ENCODE results near the gene UBN1. TPM values are rescaled to one million over a fixed set of nuclear protein-coding genes. Genes with fewer than 3 reads are reported as not detected.

Gene UBN1
- polyA plus RNA-seq, 1 donor (not counting 4 experiments of a cell fraction or from before 2014, with no cell fraction given), result 11.5 TPM

GRCh38 chr16:4915226-4915761 lies 68.0 kb downstream of the UBN1 start:
- peaks cover 5 to 6% of the 10 kb centered on the region in 2 experiments for H3K36me3 ChIP-seq (ENCODE audit: control insufficient read depth in 2 of 2, extremely low read depth in 1 of 2, insufficient read depth in 2 of 2, low read length in 2 of 2)
- no peak for FAIRE-seq
- H3K4me1 ChIP-seq (ENCODE audit: control insufficient read depth, extremely low read depth, insufficient read depth, low read length), result peaks cover 26% of the 10 kb centered on the region
- no peaks in the 10 kb centered on the region for H3K27me3 ChIP-seq (ENCODE audit: control insufficient read depth, extremely low read depth, insufficient read depth, low read length)
- TF ChIP-seq EZH2 (IDR thresholded peaks at IDR 0.05; ENCODE audit: low read length) (no peak), CTCF (optimal IDR thresholded peaks at IDR 0.05 in 1 of 3, IDR thresholded peaks at IDR 0.05 in 1 of 3, conservative IDR thresholded peaks at IDR 0.05 in 1 of 3; ENCODE audit: extremely low read depth in 1 of 3, insufficient read depth in 2 of 3, low read length in 3 of 3) (no peak)
- dilution Hi-C loops (cut with MboI; ENCODE audit: extremely low pct_ligation_motif_present, low sequenced_read_pairs), result no loop called here
- H3K9me3 ChIP-seq (ENCODE audit: control insufficient read depth, low read depth, low read length), result no peaks in the 10 kb centered on the region
- no peaks in the 10 kb centered on the region for H4K20me1 ChIP-seq (ENCODE audit: control insufficient read depth, extremely low read depth, insufficient read depth, low read length)
- no peak for DNase-seq (ENCODE audit: low read depth, low spot score)
- no peaks in the 10 kb centered on the region for H3K9me1 ChIP-seq (ENCODE audit: control insufficient read depth, extremely low read depth, insufficient read depth, low read length)
- H2AFZ ChIP-seq (ENCODE audit: control insufficient read depth, low read length), result no peak overlapping the region
- H3K4me2 ChIP-seq (ENCODE audit: control insufficient read depth, extremely low read depth, insufficient read depth, low read depth, low read length), result no peak overlapping the region
- no peak overlapping the region for H3K27ac ChIP-seq (ENCODE audit: control insufficient read depth, insufficient read depth, low read length)
- H3K9ac ChIP-seq (ENCODE audit: control insufficient read depth, extremely low read depth, insufficient read depth, low read length), result no peak overlapping the region
- H3K4me3 ChIP-seq (ENCODE audit: control insufficient read depth in 2 of 3, extremely low read depth in 1 of 3, insufficient read depth in 2 of 3, low read depth in 1 of 3, low read length in 3 of 3), result no peak overlapping the region
- no peaks in the 10 kb centered on the region for H3K79me2 ChIP-seq (ENCODE audit: control insufficient read depth, insufficient read depth, low read length)

GRCh38 chr16:4917117-4917516 lies 69.8 kb downstream of the UBN1 start:
- Histone ChIP-seq H3K9me3 (ENCODE audit: control insufficient read depth, low read depth, low read length) (no peaks in the 10 kb centered on the region), H2AFZ (ENCODE audit: control insufficient read depth, low read length) (no peak overlapping the region), H3K36me3 (ENCODE audit: control insufficient read depth in 2 of 2, extremely low read depth in 1 of 2, insufficient read depth in 2 of 2, low read length in 2 of 2) (peaks cover 5 to 9% of the 10 kb centered on the region in 2 experiments), H3K4me3 (ENCODE audit: control insufficient read depth in 2 of 3, extremely low read depth in 1 of 3, insufficient read depth in 2 of 3, low read depth in 1 of 3, low read length in 3 of 3) (no peak overlapping the region), H3K4me1 (ENCODE audit: control insufficient read depth, extremely low read depth, insufficient read depth, low read length) (peaks cover 23% of the 10 kb centered on the region), H3K79me2 (ENCODE audit: control insufficient read depth, insufficient read depth, low read length) (no peaks in the 10 kb centered on the region), H3K27me3 (ENCODE audit: control insufficient read depth, extremely low read depth, insufficient read depth, low read length) (no peaks in the 10 kb centered on the region), H3K4me2 (ENCODE audit: control insufficient read depth, extremely low read depth, insufficient read depth, low read depth, low read length) (no peak overlapping the region), H3K9me1 (ENCODE audit: control insufficient read depth, extremely low read depth, insufficient read depth, low read length) (no peaks in the 10 kb centered on the region), H3K9ac (ENCODE audit: control insufficient read depth, extremely low read depth, insufficient read depth, low read length) (no peak overlapping the region), H4K20me1 (ENCODE audit: control insufficient read depth, extremely low read depth, insufficient read depth, low read length) (no peaks in the 10 kb centered on the region), H3K27ac (ENCODE audit: control insufficient read depth, insufficient read depth, low read length) (no peak overlapping the region)
- no peak for DNase-seq (ENCODE audit: low read depth, low spot score)
- dilution Hi-C loops (cut with MboI; ENCODE audit: extremely low pct_ligation_motif_present, low sequenced_read_pairs), result no loop called here
- TF ChIP-seq CTCF (optimal IDR thresholded peaks at IDR 0.05 in 1 of 3, IDR thresholded peaks at IDR 0.05 in 1 of 3, conservative IDR thresholded peaks at IDR 0.05 in 1 of 3; ENCODE audit: extremely low read depth in 1 of 3, insufficient read depth in 2 of 3, low read length in 3 of 3), result no peak
- no peak for TF ChIP-seq EZH2 (IDR thresholded peaks at IDR 0.05; ENCODE audit: low read length)
- FAIRE-seq, result peak; percentile 26
